ENCODE results near the gene GCLM.
"Not testable (repeated sequence)": the region's sequence is repeated elsewhere in the genome, so short reads cannot be mapped to it uniquely, and the experiment has no call there.

- TF ChIP-seq CTCF (conservative IDR thresholded peaks at IDR 0.05; ENCODE audit: low read depth, low read length); POLR2A (IDR thresholded peaks at IDR 0.05; ENCODE audit: low read depth, low read length); MAZ (IDR thresholded peaks at IDR 0.05; ENCODE audit: borderline replicate concordance, low read depth, low read length); RAD21 (IDR thresholded peaks at IDR 0.05; ENCODE audit: low read length); USF2 (IDR thresholded peaks at IDR 0.05; ENCODE audit: low read depth, low read length); RFX5 (IDR thresholded peaks at IDR 0.05; ENCODE audit: low read depth, low read length); MXI1 (IDR thresholded peaks at IDR 0.05; ENCODE audit: borderline replicate concordance, low read depth, low read length): not testable (repeated sequence)
Measured at GRCh38 chr1:93947002-93947686, 37.9 kb upstream of the GCLM start.
